GM19455 (cell line): ENCODE results near the gene OTOG.

ENCODE experiments used
- ATAC-seq: cut with Tn5 transposase; IDR thresholded peaks from one replicate; pipeline ENCODE4 v1.9.1; 2021; ENCODE audit not compliant: unreplicated experiment

Gene OTOG

DNA sequence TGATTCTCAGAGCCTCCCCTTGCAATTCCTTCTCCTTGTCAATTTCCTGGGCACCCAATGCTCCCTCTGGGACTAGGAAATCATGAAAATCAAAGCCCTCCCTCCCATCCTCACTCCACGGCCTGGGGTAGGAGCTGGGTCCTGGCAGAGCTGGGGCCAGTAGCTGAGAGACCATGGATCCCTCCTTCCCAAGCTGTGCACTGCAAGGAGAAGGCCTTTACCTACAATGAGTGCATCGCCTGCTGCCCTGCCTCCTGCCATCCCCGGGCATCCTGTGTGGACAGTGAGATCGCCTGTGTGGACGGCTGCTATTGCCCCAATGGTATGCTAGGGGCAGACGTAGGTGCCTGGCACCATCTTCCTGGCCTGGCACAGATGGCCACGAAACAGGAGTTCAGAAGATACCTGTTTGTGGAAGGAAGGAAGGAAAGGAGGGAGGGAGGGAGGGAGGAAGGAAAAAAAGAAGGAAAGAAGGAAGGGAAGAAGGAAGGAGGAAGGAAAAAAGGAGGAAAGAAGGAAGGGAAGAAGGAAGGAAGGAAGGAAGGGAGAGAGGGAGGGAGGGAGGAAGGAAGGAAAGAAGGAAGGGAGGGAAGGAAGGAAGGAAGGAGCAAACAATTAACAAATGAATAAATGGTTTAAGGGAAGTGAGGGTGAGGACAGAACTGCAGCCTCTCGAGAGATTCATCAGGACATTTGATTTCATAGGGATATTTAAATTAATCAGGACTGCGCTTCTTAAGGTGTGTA, 12.5 kb downstream of the OTOG start:
- ATAC-seq = no peak

DNA sequence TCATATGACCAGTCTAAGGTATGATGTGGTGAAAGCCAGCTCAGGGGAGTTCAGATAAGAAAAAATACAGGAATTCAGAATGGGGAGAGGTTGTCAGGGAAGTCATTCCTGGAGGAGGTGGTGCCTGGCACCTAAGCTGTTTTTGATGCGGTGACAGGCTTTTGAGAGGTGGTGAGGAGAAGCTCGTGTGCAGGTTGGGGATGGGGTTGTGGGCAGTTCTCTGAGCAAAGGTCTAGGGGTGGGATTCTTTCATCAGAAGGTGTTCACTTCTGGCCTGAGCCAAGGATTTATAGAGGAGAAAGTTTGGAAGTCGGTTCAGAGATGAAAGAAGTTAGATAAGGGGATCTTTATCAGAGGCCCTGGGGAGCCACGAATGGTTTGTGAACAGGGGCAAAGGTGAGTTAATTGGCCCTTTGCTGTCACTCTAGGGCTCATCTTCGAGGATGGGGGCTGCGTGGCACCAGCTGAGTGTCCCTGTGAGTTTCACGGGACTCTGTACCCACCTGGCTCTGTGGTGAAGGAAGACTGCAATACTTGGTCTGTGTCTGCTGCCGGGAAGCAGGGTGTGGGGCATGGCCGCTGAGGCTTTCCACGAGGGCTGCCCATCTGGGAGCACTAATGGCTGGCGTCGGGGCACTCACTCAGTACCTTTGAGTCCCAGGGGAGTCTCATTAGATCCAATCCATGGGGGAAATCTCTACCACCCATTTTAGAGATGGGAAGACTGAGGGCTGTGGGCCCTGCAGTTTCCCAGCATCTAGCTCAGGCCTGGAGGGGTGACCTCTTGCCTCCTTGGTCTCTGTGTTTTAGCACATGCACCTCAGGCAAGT, 13.4 kb downstream of the OTOG start:
- ATAC-seq = no peak

DNA sequence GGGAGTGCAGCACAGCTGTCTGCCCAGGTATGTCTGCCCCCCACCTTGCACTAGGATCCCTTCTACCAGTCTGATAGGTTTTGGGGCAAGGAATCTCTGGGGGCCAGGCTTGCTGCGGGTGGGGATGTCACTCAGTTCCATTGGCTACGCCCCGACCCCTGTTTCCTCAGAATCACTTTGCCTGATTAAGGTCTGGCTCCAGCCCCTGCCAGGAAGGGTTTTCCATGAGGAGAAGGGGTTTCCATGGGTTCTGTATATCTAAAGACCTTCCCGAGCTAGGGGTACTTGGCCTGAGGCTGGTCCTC, 14.0 kb downstream of the OTOG start:
- no peak for ATAC-seq

DNA sequence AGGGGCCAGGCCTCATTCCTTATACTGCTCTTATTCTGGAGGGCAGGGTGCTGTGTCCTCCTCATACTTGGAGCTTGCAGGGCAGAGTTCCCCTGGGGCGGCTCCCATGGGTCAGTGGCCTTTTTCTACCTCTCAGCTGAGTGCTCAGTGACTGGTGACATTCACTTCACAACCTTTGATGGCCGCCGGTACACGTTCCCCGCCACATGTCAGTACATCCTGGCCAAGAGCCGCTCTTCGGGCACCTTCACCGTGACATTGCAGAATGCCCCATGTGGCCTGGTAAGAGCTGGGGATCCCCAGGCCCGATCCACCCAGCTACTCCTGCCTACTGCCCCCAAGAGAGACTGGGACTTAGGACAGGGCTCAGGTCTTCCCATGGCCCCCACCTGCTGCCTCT, 14.5 kb downstream of the OTOG start:
- no peak for ATAC-seq

DNA sequence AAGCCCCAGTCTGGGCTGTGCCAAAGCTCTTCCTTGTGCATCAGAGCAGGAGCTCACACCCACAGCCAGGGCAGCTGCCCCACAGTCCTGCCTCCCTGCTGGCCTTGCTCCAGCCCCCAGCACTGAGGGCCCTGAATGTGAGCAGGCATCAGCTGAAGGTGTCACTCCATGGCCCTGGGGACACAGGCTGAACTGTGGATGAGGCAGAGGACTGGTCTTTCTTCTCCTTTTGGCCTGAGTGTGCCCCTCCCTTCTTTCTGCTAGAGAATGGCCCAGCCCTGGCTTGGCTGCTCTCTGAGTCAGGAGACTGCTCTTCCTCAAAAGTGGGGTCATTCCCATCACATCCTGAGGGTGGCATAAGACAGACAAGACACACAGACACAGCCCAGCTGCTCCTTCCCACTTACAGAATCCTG, 16.2 kb downstream of the OTOG start:
- no peak for ATAC-seq

DNA sequence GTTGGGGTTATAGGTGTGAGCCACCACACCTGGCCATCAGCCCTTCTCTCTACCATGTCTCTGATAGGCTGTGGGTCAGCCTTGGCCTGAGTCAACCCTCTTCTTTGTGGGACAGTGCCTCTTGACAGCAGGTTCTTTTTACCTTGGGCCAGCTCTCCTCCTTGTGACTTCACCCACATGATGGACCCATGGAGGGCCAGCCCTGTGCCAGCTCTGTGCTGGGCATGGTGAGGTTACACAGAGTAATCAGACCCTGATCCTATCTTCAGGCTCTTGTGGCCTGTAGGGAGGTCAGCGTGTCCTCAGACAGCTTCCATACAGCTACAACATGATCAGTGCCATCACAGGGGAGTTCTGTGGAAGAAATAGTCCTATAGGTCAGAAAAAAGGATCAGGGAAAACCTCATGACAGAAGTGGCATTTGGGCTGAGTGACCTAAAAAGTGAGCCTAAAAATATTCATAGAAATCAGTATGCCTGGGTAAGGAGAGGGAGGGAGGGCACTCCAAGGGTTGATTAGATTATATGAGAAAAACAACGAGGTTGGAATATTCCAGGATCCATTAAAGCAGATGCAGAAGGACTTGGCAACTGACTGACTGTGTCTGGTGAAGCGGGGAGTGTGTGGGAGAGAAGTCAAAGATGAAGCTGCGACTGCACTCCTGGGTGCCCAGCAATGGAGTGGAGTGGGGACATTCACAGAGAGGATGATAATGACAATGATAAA, 17.1 kb downstream of the OTOG start:
- ATAC-seq = no peak

DNA sequence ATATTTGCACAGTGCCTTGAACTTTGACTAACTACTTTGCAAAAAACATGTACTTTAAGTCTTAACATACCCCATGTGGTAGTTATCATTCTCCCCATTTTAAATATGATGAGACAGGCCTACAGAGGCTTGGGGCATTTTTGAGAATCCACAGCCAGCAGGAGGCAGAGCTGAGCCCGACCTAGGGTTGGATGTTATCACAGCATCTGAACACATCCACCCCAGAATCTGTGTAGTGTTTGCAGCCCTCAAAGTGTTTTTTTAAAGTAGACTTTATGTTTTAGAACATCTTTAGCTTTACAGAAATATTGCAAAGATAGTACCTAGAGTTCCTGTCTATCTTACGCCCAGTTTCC, 17.6 kb downstream of the OTOG start:
- no peak for ATAC-seq

DNA sequence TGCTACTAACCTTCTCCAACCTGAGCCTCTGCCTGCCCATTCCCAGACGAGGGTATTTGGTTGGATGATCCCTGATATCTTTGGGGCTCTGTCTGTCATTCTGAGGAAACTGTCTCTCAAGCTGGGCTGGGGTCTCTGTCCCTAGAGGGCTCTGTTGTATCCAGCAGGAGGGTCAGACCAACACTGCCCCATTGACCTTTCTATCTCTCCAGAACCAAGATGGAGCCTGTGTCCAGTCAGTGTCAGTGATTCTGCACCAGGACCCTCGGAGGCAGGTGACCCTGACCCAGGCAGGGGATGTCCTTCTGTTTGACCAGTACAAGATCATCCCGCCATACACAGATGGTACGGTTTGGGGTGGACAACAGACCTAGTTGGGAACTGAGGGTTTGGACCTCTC, 21.9 kb downstream of the OTOG start:
- ATAC-seq = no peak

DNA sequence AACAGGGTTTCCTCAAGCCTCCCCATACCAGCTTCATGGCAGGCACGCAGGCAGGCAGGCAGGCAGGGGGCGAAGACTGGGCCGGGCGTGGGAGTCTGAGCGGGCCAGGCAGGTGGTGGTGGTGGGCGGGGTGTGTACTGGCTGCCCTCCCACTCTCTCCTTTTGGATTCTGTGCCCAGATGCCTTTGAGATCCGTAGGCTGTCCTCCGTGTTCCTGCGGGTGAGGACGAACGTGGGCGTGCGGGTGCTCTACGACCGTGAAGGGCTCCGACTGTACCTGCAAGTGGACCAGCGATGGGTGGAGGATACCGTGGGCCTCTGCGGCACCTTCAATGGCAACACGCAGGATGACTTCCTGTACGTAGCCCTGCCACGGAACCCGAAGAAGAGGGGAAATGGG, 23.0 kb downstream of the OTOG start:
- no peak for ATAC-seq

DNA sequence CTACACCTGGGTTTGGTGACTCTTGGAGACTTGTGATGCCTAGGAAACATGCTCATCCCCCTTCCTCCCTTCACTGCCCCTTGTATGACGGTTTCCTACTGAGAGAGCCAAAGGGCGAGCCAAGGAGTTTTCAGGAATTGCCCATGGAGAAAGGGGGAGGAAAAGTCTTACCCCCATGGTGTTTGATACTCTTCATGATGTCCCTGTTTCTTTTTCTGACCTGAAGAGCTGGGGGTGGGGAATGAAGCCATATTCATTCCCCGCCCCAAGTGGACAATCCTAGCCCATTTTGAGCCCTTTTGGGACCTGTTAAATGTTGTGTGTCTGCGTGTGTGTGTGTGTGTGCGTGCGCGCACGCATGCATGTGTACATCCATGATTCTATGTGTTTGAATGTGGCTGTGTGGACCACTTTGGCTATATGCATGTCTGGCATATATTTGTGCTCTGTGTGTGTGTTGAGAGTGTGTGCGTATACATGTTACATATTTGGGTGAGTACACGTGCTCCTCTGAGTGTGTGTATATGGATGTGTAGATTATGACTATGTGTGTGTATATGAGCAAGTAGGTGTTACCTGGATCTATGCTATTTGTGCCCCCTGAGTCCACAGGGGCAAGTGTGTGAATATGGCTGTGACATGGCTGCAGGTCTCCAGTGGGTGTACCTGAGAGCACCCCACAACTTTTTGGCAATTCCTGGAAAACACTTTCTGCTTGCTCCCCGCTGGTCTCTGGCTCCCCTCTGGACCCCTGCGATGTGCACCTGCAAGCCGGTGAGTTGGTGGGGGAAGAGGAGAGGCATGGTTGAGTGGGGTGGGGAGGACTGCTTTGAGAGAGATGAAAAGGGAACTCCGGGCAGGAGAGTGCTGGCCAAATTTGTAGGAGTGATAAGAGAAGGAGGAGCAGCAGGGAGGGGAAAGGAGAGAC, 24.6 kb downstream of the OTOG start:
- no peak for ATAC-seq

DNA sequence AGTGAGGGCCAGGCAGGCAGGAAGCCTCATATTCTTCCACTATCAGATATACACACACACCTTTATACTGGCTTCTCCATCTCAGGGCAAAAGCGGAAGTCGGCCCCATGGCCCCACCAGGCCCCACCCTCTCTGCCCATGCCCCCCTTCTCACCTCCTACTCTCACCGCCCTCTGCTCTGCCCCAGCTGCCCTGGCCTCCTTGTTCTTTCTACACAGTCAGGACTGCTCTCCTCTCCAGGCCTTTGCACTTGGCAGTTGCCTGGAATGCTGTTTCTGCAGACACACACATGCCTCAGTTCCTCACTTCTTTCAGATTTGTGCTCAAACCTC, 25.3 kb downstream of the OTOG start:
- no peak for ATAC-seq

DNA sequence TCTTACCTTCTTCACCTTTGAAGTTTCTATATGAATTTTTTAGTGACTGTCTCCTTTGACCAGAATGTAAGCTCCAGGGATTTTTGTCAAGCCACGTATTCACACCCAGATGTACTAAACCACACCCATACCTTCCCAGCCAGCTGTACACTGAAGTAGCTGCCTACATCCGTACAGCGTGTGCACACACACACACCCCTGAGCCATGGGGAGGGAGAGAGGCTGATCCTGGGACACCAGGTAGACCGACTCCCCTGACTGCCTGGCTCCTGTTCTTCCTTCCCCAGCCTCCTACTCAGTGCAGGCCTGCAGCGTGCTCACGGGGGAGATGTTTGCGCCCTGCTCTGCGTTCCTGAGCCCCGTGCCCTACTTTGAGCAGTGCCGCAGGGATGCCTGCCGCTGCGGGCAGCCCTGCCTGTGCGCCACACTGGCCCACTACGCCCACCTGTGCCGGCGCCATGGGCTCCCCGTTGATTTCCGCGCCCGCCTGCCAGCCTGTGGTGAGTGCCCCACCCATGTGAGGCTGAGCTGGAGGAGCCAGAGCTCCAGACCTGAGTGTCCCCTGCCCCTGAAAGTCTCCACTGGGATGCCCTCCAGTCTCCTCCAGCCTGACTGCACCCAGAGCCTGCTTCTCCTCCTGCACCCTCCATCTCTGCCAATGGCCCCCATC, 25.9 kb downstream of the OTOG start:
- no peak for ATAC-seq

DNA sequence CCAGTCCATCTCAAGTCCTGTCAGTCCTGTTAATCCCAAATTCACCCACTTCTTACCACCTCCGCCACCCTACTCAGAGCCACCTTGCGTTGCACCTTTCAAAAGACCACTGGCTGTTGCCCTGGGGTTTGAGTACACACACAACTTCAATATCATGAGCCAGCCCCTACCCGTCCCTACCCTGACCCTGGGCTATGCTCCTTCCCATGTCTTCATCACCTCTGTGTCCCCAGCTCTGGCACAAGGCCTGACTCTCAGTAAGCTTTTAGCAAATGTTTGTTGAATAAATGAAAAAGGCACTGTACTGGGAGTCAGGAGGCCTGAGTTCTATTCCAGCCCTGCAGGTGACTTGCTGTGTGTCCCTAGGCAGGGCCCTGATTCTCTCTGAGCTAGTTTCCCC, 26.5 kb downstream of the OTOG start:
- no peak for ATAC-seq

DNA sequence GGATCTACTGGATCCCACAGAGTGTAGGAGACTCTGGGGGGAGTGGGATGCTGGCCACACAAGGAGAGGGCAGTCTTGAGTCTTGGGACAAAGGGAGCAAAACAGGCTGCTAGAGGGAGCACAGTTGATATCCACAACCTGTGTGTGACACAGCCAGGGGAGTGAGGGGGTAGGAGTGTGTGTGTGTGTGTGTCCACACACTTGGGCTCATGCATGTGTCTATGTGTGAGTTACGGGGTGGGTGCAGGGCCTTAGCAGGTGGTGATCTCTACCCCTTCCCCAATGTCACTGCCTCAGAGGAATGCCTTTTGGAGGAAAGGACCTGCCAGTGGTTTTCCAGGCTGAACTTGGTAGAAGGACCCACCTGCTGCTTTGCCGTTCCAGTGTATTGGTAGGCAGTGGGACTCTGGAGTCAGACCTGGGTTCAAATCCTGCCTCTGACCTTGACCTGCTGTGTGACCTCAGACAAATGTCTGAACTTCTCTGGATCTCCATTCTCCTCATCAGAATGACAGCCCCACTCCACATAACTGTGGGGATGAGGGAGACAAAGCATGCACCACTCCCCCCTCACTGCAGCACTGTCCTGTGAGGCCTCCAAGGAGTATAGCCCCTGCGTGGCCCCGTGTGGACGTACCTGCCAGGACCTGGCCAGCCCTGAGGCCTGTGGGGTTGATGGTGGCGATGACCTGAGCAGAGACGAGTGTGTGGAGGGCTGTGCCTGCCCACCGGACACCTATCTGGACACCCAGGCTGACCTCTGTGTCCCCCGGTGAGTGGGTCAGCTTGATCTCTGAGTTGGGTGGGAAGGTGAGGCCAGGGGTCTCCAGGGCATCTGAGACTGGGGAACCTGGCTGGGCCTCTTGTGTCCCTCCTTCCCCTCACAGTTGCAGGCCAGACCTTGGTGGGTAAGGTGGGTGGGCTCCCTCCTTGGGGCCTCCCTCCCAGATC, 27.4 kb downstream of the OTOG start:
- no peak for ATAC-seq

DNA sequence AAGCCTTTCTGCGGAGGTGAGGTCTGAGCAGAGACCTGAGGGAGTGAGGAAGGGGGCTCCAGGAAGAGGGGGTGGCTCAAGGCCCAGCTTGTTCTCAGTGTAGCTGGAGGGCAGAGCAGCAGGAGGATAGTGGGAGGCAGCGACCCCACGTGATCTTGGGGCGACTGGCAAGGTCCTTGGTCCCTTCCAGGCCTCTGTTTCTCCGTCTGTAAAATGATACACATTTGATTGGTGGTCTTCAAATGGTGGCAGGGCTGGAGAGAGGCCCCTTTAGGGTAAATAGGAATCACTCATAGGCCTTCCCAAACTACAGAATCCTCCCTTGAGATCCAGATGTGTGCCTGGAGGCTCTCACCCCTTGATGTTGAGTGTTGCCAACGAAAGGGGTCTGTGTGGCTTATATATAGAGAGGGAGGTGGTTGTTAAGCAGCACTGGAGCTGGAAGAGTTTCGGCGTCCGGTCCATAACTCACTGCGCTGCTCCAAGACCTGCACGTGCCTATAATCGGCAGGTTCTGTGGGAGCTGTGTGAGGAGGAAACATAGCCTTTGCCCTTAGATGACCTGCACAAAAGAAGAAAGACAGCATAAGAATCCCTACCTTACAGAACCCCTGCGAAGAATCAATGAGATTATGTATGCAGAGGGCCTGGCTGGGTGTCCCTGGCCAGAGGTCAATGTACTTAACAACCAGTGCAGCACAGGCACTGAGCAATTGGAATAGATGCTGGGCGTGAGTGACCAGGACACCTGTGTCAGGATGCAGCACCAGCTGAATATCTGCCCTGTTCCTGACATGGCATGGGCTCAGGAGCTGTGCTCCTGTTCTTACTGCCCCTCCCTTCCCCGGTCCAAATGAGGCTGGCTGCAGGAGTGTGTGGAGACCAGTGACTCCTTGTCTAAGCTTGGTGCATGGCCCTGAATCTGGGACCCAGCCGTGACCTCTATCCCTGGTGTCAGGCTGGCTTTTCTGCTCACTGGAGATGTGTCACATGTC, 28.7 kb downstream of the OTOG start:
- ATAC-seq = no peak

DNA sequence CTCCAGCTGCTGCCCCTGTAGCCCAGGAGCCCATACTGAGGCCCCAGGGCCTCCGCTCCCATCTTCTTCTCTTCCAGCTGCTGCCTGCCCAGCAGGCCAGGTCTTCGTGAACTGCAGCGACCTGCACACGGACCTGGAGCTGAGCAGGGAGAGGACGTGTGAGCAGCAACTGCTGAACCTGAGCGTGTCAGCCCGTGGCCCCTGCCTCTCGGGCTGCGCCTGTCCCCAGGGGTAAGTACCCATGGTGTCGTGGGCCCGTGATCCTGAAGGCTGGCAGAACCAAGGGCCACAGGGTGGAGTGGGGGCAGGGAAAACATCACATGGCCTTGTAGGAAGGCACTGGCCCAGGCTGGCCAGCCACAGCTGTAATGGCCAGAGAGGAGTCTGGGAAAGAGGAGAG, 31.2 kb downstream of the OTOG start:
- no peak for ATAC-seq

DNA sequence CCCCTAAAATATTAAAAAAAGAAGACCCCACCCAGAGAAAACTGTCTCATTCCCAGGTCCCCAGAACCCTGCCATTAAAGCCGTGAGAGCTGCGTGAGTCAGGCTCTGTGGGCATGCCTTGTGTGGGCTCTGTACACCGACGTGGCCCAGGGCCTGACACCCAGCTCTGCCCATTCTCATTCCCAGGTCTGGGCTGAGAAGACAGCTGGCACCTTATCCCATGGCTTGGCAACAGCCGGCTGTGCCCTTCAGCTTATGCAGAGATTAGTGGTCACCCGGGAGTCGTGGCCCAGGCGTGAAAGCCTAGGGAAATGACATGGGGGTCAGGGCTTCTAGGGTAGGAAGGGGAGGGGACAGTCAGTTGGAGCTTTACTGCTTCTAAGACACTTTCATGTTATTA, 31.9 kb downstream of the OTOG start:
- no peak for ATAC-seq

DNA sequence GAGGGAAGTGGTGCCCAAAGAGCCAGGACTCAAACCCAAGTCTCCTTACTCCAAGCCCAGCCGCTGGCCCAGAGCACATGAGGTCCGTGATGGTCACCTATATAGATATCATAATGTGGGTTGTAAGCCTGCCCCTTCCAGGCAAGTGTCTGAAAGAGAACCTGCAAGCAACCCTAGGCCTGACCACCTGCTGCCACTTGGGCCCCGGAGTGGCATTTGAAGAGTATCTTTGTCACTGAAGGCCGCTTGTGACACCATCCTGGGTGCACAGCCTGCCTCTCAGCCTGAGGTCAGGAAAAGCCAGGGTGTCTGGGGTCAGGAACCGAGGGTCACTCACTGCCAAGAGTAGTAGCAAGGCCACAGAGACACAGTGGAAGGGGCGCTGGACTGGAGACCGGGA, 32.4 kb downstream of the OTOG start:
- ATAC-seq = no peak
